Activated naive CD8-positive, alpha-beta T cell treated with anti-CD3 and anti-CD28 coated beads, Interleukin-2, amount 50 U/mL, for 16 hours (primary cell): Measurements from ENCODE around the gene CTXN1.
"Not testable (repeated sequence)": the region's sequence is repeated elsewhere in the genome, so short reads cannot be mapped to it uniquely, and the experiment has no call there.

Experiments
- DNase-seq: peaks from one replicate; pipeline ENCODE4 v3.0.0-alpha.2; 2020; ENCODE audit warnings: low read depth, low spot score

CTXN1 gene

DNA sequence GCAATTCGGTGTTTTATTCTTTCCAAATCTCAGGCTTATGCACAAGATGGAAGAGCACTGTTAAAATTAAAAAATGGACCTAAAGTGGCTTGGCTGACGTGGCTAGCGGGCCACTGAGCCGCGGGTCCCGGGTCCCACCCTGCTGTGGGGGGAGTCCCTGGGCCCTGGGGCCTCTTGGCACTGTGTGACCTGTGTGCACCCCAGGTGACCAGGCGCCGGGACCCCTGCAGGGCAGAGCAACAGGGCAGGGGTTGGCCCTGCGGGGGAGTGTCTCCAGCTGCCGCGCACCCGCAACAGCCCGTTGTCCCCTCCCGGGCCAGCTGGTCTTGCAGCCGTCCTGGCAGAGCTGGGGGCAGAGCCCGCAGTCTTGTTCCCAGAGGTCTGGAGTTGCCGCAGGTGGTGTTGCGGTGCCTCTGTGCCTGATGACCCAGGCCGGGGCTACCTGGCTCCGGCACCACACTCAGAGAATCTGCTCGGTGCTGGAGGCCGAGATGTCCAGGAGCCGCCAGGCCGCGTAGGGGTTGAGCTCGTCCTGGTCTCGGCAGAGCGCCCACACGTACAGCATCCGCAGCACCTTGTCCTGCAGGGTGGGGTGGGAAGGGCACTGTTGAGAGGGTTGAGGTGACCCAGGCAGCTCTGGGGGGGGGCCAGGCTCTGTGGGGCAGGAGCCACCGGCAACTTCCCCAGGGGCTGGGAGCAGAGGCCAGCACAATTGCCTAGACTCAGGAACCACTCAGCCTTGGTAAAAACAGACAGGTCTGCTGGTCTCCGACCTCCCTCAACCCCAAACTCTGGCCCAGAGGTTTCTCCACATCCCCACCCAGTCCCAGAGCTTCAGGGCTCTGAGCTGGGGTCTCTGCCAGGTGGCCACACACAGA, 1.0 kb upstream of the CTXN1 start:
- no peak for DNase-seq

DNA sequence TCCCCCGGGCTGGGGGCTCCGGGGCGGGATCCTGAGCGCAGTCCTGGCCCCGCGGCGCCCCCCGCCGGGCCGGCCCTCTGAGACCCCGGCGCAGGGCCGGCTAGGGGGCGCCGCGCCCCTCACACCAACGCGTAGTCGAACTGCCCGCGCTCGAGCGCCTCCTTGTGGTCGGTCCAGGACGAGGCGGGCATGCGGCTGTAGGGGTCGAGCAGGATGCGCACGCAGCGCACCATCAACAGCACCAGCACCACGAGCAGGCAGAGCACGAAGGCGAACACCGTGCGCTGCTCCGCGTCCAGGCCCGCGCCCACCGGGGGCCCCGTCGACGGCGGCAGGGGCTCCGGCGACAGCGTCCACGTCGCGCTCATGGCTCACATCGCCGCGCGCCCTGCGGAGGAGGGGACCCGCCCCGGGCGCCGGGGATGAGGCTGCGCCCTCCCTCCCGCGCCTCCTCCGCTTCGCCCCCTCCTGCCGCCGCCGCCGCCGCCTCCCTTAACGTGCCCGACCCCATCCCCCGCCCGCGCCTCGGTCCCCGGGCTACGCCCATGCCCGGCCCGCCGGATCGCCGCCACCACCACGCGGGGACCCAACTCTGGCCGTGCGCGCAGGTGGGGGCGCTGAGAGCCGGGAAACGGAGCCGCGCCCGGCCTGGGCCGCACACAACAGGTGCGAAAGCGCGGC, 624 bp downstream of the CTXN1 start:
- DNase-seq = peak; percentile 65

DNA sequence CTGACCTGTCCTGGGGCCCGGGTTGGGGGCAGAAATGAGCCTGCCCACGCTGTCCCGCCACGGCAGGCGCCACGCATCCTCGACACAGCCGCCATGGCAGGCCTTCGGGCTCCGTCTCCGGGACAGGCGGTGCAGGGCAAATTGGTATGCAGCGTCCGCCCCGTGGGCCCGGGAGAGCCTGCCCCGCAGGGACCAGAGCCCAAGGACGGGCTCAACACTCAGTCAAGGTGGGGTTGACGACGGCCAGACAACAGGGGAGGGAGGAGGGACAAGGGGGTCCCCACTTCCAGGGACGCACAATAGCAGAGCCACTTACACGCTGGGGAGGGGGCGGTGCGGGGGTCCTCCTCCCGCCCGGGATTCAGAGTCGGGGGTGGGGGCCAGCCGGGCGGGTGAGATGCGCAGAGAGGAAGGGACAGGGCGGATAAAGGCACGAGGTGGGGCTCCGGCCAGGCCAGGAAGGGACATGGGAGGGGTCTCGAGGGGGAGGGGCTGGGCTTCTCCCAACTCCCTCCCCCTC, 1.2 kb downstream of the CTXN1 start:
- DNase-seq = no peak

GRCh38 chr19:7924241-7924640, 1.7 kb downstream of the CTXN1 start:
- DNase-seq = no peak

DNA sequence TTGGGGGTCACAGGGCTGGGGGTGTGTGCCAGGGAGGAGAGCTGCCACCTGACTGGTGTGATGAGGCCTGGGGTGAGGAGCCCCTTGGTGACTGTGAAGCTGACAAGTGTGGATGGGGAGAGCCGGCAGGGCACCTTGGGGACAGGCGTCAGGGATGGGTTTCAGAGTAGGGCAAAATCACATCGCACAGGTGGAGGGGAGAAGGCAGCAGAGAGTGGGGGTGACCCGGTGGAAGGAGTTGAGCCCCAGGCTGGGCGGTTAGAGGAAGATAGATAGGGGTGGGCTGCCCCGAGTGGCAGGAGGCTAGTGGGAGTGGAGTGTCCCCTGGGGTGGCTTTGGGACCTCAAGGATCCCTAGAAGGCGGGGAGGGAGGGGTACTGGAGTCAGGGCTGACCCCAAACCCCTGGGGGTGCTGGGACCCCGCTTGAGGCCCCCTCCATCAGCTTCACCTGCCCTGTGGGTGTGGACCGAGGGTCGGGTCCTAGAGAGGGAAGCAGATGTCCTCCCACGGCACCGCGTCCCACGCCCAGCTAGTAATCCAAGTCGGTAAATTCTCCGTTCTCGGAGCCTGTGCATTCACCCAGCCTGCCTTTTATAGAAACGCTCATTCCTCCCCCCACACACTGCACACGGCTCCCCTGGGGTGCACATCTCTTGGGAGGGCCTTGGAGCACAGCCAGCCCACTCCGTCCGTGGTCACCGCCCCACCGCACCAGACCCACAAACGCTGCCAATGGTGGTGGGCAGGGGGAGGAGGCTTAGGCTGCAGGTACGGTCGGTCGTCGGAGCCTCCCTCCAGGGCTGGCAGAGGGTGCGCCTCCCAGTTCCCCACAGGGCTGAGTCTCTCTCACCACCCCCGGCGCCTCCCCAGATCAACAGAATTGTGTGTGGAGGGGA, 2.4 kb downstream of the CTXN1 start:
- DNase-seq = no peak

DNA sequence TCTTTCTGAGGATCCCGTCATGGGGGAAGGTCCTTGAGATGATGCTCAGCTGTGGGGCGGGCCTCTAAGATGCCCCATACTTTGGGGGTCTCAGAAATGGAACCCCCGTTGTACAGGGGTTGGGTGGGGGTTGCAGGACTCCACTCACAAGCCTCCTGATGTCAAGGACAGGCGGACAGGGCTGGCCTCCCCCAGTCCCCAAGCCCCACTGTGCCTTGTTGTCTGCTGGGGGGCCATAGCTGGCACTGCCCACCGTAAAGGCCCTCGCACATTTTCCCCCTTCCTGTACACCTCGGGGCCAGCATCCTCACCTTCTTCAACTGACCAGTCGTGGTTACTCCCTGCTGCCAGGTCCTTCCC, 3.1 kb downstream of the CTXN1 start:
- no peak for DNase-seq

DNA sequence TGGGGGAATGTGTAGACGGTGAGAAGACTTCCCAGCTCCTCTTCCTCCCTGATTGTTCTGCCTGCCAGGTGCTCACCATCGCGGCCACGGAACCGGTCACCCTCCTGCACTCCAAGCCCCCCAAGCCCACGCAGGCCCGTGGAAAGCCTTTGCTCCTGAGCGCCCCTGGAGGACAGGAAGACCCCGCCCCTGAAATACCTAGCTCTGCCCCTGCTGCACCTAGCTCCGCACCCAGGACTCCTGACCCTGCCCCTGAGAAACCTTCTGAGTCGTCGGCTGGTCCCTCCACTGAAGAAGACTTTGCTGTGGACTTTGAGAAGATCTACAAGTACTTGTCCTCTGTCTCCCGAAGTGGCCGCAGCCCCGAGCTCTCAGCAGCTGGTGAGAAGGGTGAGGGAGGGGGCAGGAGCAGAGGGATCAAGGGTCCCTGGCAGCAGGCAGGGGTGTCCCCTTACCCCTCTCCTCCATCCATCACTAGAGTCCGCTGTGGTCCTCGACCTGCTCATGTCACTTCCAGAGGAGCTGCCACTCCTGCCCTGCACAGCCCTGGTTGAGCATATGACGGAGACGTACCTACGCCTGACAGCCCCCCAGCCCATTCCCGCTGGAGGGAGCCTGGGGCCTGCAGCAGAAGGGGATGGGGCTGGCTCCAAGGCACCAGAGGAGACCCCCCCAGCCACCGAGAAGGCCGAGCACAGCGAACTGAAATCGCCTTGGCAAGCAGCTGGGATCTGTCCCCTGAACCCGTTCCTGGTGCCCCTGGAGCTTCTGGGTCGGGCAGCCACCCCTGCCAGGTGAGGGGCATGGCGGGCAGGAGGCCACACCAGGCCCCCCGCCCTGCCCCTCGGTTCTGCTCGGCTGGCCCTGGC, 3.7 kb downstream of the CTXN1 start:
- DNase-seq = no peak

GRCh38 chr19:7921302-7921966, 4.5 kb downstream of the CTXN1 start:
- no peak for DNase-seq

GRCh38 chr19:7920519-7921301, 5.2 kb downstream of the CTXN1 start:
- DNase-seq = peak; percentile 99

DNA sequence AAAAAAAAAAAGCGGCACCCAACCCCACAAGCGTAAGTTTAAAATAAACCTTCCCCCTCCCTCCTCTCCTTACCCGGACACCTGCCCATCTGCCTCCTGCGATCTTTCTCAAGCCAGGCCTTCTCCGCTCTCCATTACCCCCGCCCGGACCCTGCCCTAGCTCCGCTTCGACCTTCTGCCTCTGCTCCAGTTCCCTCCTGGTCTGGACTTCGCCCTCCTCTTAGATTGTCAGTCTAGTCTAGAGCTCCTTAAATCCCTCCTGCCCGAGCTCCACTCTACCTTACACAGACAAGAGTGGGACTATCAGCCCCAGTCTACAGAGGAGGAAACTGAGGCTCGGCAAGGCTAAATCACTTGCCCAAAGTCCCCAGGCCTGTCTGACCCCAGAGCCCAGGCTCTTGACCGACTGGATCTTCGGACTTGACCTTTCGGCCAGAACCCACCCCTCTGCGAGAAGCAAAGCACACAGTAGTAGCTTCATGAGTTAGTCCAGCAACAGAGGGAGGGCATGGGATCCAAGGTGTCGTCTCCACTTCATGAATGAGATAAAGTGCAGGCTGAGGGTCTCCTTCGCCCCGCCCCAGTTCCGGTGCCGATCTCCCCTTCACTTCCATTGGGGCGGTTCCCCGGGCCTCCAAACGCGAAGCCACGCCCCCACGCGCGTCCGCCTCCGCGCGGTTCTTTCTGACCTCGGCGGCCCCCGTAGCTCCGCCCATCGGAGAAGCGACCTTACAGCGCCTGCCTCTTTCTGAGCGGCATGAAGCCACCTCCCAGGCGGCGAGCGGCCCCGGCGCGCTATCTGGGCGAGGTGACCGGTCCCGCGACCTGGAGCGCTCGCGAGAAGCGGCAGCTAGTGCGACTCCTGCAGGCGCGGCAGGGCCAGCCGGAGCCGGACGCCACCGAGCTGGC, 6.1 kb downstream of the CTXN1 start, which contains the start of gene SNAPC2:
TSS of gene SNAPC2 (plus strand) at position 729 of the 909 bp plus-strand sequence. CDS start at position 758, 29 bp downstream.
- DNase-seq = peak; percentile 91

- DNase-seq = no peak
Measured at GRCh38 chr19:7918615-7919421, 7.1 kb downstream of the CTXN1 start.

DNA sequence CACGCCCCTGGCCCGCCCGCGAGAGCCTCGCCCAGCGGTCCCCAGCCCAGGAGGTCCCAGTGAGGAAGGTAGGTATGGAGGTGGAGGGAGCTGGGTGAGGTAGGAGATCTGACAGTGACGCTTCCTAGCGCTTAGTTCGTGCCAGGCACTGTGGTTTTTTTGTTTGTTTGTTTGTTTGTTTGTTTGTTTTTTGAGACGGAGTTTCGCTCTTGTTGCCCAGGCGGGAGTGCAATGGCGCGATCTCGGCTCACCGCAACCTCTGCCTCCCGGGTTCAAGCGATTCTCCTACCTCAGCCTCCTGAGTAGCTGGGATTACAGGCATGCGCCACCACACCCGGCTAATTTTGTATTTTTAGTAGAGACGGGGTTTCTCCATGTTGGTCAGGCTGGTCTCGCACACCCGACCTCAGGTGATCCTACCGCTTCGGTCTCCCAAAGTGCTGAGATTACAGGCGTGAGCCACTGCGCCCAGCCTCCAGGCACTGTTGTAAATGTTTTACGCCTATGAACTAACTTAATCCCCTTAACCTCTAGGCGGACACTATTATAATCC, 7.8 kb downstream of the CTXN1 start:
- not testable (repeated sequence) for DNase-seq

- DNase-seq = no peak
Measured at GRCh38 chr19:7917267-7918061, 8.5 kb downstream of the CTXN1 start.

GRCh38 chr19:7916955-7917266, 9.0 kb downstream of the CTXN1 start:
- no peak for DNase-seq

DNA sequence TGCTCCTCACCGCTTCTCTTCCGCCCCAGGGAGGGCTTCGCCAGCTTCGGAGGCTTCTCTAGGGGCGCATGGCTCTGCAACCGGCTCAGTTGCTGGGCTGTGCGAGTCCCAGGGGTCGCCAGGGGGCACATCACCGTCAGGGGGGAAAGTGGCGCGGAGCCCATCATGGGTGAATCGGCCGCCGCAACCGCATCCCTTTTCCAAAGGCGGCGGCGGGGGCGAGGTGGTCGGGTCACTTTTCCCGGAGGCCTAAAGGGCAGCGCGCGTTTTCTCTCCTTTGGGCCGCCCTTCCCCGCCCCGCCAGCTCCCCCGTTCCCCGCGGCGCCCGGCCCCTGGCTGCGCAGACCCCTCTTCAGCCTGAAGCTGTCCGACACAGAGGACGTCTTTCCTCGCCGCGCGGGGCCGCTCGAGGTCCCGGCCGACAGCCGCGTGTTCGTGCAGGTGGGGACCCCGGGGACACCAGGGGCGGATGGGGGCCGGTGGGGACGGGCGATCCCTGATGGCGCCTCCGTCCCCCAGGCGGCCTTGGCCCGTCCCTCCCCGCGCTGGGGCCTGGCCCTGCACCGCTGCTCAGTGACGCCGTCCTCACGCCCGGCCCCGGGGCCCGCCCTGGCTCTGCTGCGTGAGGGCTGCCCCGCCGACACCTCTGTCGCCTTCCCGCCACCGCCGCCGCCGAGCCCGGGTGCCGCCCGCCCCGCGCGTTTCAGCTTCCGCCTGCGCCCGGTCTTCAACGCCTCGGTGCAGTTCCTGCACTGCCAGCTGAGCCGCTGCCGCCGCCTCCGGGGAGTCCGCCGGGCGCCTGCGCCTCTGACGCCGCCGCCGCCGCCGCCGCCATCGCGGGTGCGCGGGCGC, 9.6 kb downstream of the CTXN1 start:
- no peak for DNase-seq
